IPS DF 6.9 (cell line): ENCODE results near the gene MPP1.

Experiments used
- DNase-seq: peaks from one replicate; pipeline ENCODE4 v3.0.0-alpha.2; 2013; ENCODE audit warnings: low read depth, low spot score
- H3K27ac ChIP-seq: one replicate; pipeline ENCODE4 v1.5.1; 2013; ENCODE audit warnings: low read length, control low read depth
- H3K27me3 ChIP-seq: 2 replicates; pipeline ENCODE4 v1.6.1; 2013; ENCODE audit warnings: mild to moderate bottlenecking, low read length; ENCODE audit not compliant: control insufficient read depth, insufficient read depth
- H3K36me3 ChIP-seq: 2 replicates; pipeline ENCODE4 v1.6.1; 2013; ENCODE audit warnings: low read length; ENCODE audit not compliant: control insufficient read depth, insufficient read depth
- H3K4me1 ChIP-seq: 2 replicates; pipeline ENCODE4 v1.6.1; 2013; ENCODE audit warnings: low read length; ENCODE audit not compliant: control insufficient read depth, insufficient read depth
- H3K4me3 ChIP-seq: 2 replicates; pipeline ENCODE4 v1.5.1; 2013; ENCODE audit warnings: mild to moderate bottlenecking, low read length
- H3K9me3 ChIP-seq: 2 replicates; pipeline ENCODE4 v1.6.1; 2013; ENCODE audit warnings: low read length, inconsistent platforms; ENCODE audit not compliant: control insufficient read depth, insufficient read depth
- WGBS: extraction: QIAGEN DNeasy Blood & Tissue Kit; methylation state at CpG from one replicate; pipeline ENCODE4 v1.1.7; 2013; ENCODE audit warnings: mixed read lengths, missing lambda C conversion rate; ENCODE audit not compliant: insufficient read length, insufficient coverage; 5-methylcytosine and 5-hydroxymethylcytosine counted together

MPP1 gene

DNA sequence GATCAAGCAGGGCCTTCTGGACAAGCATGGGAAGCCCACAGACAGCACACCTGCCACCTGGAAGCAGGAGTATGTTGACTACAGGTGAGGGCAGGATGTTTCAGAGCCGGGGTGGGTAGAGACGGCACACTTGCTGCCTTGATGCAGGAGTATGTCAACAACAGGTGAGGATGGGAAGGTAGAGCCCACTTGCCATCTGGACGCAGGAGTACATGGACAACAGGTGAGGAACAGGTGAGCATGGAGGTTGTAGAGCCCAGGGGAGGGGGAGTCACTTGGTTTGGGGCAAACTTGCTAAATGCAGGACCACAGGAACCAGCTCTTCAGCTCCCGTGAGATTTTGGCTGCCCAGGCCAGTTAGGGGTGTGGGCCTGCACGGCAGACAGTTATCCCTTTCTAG, 30.7 kb downstream of the MPP1 start:
- no peaks in the 10 kb centered on the region for H3K27me3 ChIP-seq
- H3K36me3 ChIP-seq = peaks cover 32% of the 10 kb centered on the region
- no peaks in the 10 kb centered on the region for H3K9me3 ChIP-seq
- H3K4me1 ChIP-seq = no peaks in the 10 kb centered on the region
- H3K4me3 ChIP-seq = no peak overlapping the region
- DNase-seq = no peak
- H3K27ac ChIP-seq = no peak overlapping the region
- no CpG with 5 or more reads among the region's 5 CpGs for WGBS

DNA sequence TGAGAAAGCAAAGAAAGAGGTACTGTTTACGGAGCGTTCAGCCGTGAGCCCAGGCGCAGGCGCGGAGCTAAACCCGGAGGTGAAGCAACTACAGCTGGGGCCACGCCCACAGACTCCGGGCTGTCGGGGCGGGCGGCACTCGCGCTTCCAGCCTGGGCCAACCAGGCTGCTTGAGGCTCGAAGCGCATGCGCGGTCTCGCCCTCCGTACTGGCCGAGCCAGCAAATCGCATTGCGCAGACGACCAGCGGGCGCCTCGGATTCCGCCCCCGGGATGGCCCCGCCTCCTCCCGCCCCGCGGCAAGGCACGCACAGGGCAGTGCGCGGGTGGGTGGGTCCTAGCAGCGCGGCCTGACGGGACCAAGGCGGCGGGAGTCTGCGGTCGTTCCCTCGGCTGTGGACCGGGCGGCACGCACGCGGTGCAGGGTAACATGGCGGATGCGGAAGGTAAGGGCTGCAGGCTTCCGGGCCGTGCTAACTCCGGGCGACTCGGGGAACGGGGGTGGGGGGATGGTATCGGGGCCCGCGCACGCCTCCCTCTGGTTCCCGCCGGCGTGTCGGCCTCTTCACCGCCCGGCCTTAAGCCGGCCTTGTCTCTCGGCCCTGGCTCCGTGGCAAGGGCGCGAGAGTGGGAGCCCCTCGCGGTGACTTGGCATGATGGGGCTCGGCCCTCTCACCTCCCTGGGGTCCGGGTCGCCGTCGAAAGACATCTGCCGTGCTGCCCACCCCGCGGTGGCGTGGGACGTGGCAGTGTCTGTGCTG, 42.6 kb downstream of the MPP1 start, which contains the start of gene DKC1:
DKC1 (plus strand) TSS at position 328 of the 760 bp plus-strand sequence; CDS start at position 430, 102 bp downstream.
- Histone ChIP-seq H3K27me3 (no peaks in the 10 kb centered on the region), H3K4me1 (no peaks in the 10 kb centered on the region), H3K27ac (no peak within 1 kb of the TSS), H3K36me3 (peaks cover 11% of the 10 kb centered on the region; the same call in 1 of the 2 replicates), H3K4me3 (peak within 1 kb of the TSS; percentile 82; the same call in 1 of the 2 replicates), H3K9me3 (no peaks in the 10 kb centered on the region)
- peak; percentile 82 for DNase-seq
- no CpG with 5 or more reads among the region's 84 CpGs for WGBS

DNA sequence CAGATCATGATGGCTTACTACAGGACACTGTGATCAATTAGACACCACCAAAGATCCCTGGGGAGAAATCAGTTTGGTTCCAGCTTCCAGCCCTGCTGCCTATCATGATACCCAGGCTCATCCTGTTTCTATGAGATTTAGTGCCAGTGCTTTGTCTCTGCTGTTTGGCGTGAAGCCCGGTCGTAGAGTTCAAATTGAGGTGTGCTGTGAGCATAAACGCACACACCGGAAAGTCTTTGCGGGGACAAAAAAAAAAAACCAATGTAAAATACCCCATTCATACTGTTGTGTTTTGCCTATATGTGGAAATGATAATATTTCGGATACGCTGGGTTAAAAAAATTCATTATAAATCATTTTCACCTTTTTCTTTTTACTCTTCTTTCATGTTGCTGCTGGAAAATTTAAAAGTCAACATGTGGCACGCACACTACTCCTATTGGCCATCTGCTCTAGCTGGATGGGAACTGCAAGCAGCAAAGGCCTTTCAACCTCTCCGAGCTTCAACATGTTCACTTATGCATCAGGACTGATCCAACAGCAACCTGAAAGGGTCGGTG, 43.2 kb downstream of the MPP1 start:
- H3K36me3 ChIP-seq = peaks cover 10% of the 10 kb centered on the region; the same call in 1 of the 2 replicates
- H3K4me1 ChIP-seq = no peaks in the 10 kb centered on the region
- no peaks in the 10 kb centered on the region for H3K9me3 ChIP-seq
- H3K27me3 ChIP-seq = no peaks in the 10 kb centered on the region
- H3K27ac ChIP-seq = no peak overlapping the region
- H3K4me3 ChIP-seq = peak overlapping the region; percentile 33; the same call in 1 of the 2 replicates
- WGBS = no CpG with 5 or more reads among the region's 11 CpGs
- no peak for DNase-seq

DNA sequence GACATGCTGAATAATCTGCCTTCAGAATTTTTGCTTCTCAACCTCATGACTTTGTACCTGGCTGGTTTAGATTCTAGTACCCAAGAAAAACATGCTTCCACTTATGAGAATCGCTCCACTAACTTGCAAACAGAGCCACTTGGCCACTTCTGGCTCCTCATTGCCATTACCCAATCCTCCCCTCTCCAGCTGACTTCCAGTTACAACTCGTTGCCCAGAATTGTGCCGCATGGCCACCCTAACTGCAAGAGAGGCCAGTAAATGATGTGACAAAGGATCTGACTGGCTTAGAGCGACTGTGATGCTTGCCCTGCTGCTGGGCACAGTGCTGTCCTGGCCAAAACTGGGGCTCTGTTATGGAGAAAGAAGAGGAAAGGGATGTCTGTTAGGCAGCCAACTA, 46.6 kb downstream of the MPP1 start:
- WGBS = no CpG with 5 or more reads among the region's 4 CpGs
- no peak overlapping the region for H3K4me3 ChIP-seq
- H3K9me3 ChIP-seq = no peaks in the 10 kb centered on the region
- no peaks in the 10 kb centered on the region for H3K4me1 ChIP-seq
- H3K36me3 ChIP-seq = no peaks in the 10 kb centered on the region
- no peak overlapping the region for H3K27ac ChIP-seq
- H3K27me3 ChIP-seq = no peaks in the 10 kb centered on the region
- no peak for DNase-seq

DNA sequence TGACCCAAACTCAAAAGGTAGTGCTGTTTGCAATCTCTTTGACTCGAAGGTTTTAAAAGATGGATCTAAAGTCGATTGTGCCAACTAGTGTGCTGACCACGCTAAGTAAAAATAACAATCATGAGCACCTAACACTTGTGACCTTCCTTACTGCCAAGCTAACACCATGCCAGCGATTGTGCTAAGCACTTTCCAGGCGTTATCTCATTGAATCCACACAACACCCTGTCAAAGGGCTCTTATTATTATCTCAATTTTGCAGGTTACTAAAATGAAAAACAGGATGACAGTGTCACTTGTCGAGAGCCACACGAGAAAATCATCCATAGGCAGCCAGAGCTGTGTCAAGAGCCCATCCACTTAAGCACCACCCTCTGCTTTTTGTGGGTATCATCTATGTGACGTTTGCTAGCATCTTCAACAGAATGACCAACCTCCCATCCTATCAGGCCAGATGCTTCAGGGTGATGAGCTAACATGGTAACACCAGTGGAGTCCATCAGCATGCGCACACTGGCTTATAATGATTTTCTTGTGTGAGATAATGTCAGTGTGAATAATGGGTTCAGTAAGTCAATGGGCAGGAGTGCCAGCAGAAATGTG, 53.5 kb downstream of the MPP1 start:
- no peaks in the 10 kb centered on the region for H3K4me1 ChIP-seq
- no peaks in the 10 kb centered on the region for H3K36me3 ChIP-seq
- no CpG with 5 or more reads among the region's 9 CpGs for WGBS
- no peak overlapping the region for H3K27ac ChIP-seq
- peaks cover 15% of the 10 kb centered on the region; the same call in 1 of the 2 replicates for H3K27me3 ChIP-seq
- no peaks in the 10 kb centered on the region for H3K9me3 ChIP-seq
- no peak for DNase-seq
- no peak overlapping the region for H3K4me3 ChIP-seq

DNA sequence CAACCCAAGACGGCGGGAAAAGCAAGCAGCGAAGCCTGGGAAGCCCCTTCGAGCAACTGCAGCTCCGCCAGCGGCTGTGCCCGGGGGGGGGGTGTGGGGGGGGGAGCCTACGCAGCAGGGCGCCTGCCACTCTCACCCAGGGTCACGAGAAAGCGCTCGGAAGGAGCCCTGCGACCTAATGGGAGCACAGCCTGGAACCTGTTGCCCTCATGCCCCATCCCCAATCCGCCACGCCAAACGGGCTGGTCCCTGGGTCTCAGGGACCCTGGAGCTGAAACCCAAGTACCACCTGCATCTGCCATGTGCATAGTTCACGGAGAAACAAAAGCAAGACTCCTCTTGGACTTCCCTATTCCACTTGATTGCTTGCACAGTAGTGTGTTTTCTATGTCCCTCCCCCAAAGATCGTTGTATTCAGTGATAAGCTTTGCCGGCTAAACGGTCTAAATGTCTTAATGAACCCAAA, 54.0 kb downstream of the MPP1 start:
- no peaks in the 10 kb centered on the region for H3K9me3 ChIP-seq
- H3K27ac ChIP-seq = no peak overlapping the region
- no peak for DNase-seq
- no peak overlapping the region; the same call in 1 of the 2 replicates for H3K4me3 ChIP-seq
- H3K4me1 ChIP-seq = no peaks in the 10 kb centered on the region
- peaks cover 15% of the 10 kb centered on the region; the same call in 1 of the 2 replicates for H3K27me3 ChIP-seq
- H3K36me3 ChIP-seq = no peaks in the 10 kb centered on the region
- WGBS = no CpG with 5 or more reads among the region's 20 CpGs

DNA sequence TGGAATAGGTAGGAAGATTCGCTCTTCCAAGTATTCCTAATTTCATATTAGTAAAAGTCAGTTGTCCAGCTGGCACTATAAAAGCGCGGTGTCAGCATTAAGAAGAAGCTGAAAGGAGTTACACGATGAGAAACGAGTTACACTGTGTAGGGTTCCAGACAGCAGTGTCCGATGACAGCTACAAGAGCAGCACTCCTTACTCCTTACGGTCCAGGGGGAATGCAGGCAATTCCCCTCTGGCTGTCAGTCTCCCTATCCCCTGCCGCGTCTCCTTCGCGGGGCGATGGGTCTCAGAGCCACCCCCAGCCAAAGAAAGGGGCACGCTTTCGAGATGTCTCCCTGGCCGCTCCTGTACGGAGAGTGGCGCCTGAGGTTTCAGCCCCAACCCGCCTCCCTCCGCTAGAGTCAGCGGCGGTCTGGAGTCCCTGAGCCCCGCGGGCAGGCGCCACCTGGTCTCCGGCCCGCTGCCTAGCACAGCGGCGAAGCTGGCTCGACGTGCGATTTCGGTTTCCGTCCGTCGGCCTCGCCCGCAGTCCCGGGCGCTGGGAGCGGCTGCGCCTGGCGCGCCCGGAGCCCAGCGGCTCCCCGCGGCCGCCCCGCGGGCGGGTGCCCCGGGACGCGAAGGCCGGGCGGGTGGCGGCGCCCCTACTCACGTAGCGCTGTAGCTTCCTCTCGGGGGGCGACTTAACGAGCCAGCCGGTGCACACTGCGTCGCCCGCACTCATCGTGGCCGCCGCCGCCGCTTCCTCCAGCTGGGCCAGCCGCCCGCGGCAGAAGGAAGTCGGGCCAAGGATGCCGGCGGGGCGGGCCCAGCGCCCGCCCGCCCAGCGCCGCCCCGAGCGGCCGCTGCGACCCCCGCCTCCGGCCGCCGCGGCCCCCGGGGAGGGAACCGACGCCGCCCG, 54.7 kb downstream of the MPP1 start, which contains the start of gene GAB3:
GAB3 (minus strand) TSS at position 777 of the 902 bp plus-strand sequence; CDS start at position 725, 52 bp downstream.
- H3K4me3 ChIP-seq = peak within 1 kb of the TSS; percentile 52; the same call in 1 of the 2 replicates
- H3K9me3 ChIP-seq = no peaks in the 10 kb centered on the region
- no CpG with 5 or more reads among the region's 98 CpGs for WGBS
- H3K27me3 ChIP-seq = peaks cover 15% of the 10 kb centered on the region; the same call in 1 of the 2 replicates
- H3K36me3 ChIP-seq = no peaks in the 10 kb centered on the region
- no peak for DNase-seq
- H3K27ac ChIP-seq = no peak within 1 kb of the TSS
- no peaks in the 10 kb centered on the region for H3K4me1 ChIP-seq

DNA sequence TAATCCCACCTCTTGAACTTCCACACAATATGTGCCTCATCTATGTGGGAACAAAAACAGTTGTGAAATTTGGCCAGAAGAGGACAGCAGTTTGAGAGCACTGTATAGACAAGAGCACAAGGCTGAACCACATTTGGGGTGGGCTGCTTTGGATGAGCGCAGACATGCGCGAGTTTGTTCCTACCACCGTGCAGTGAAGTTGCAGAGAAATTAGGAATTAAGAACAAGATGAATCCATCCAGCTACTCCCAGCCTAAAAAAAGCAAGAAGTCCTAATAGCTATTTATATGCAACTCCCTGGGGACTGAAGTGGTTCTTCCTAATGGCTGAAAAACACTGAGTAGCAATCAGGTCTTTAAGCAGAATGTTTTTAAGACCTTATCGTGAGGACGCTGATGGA, 55.4 kb downstream of the MPP1 start:
- DNase-seq = no peak
- H3K27ac ChIP-seq = no peak overlapping the region
- H3K9me3 ChIP-seq = no peaks in the 10 kb centered on the region
- no peaks in the 10 kb centered on the region for H3K4me1 ChIP-seq
- no peaks in the 10 kb centered on the region for H3K36me3 ChIP-seq
- H3K4me3 ChIP-seq = no peak overlapping the region
- no CpG with 5 or more reads among the region's 6 CpGs for WGBS
- H3K27me3 ChIP-seq = peaks cover 15% of the 10 kb centered on the region; the same call in 1 of the 2 replicates

DNA sequence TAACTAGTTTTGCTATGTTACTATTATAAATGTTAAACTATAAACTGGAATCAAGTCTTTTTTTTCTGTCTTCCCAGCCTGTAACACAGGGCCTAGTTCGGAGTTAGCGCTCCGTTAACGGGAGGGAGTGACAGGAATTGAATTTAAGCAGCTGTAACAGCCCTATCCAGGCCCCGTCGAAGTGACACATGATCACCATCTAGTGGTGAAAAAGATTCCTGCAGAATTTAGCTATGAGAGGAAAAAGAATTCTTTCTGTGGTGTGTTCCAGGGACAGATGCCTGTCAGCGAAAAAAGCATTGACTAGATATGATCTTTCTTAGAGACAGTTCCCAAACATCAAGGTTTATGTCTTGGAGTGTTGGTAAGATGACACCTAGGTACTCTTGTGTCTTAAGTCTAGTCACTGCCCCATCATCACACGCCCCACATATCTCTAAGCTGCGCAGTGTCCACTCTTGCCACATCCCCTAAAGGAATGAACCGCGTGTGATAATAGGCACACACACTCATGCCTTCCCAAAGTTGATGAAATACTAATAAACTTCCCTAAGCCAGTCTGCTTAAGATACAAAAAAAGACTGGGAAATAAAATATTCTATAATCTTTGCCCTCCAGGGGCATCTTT, 56.5 kb downstream of the MPP1 start:
- H3K9me3 ChIP-seq = no peaks in the 10 kb centered on the region
- no peak for DNase-seq
- WGBS = no CpG with 5 or more reads among the region's 11 CpGs
- no peaks in the 10 kb centered on the region for H3K4me1 ChIP-seq
- H3K27ac ChIP-seq = no peak overlapping the region
- H3K4me3 ChIP-seq = no peak overlapping the region
- no peaks in the 10 kb centered on the region for H3K36me3 ChIP-seq
- H3K27me3 ChIP-seq = peaks cover 15% of the 10 kb centered on the region; the same call in 1 of the 2 replicates
